ENCODE results near the gene RBM4.
"Not testable (repeated sequence)": the region's sequence is repeated elsewhere in the genome, so short reads cannot be mapped to it uniquely, and the experiment has no call there.

The RBM4 gene

DNA sequence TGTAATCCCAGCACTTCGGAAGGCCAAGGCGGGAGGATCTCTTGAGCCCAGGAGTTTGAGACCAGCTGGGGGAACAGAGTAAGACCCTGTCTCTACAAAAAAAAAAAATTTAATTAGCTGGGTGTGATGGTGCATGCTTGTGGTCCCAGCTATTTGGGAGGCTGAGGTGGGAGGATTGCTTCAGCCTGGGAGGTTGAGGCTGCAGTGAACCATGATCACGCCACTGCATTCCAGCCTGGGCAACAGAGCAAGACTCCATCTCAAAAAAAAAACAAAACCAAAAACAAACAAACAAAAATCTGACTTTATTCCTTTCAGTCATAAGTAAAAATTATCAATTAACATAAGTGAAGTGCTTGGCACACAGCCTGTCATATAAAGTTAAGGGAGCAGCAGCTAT, 31.9 kb upstream of the RBM4 start:
- DNase-seq (ENCODE audit: low spot score); H3K27ac Mint-ChIP-seq; H3K36me3 Mint-ChIP-seq (ENCODE audit: low read depth); H3K27me3 Mint-ChIP-seq (ENCODE audit: low read depth); H3K9me3 Mint-ChIP-seq; H3K4me3 Mint-ChIP-seq: not testable (repeated sequence)
- H3K4me1 Mint-ChIP-seq (ENCODE audit: low read depth) = peaks cover 15% of the 10 kb centered on the region

DNA sequence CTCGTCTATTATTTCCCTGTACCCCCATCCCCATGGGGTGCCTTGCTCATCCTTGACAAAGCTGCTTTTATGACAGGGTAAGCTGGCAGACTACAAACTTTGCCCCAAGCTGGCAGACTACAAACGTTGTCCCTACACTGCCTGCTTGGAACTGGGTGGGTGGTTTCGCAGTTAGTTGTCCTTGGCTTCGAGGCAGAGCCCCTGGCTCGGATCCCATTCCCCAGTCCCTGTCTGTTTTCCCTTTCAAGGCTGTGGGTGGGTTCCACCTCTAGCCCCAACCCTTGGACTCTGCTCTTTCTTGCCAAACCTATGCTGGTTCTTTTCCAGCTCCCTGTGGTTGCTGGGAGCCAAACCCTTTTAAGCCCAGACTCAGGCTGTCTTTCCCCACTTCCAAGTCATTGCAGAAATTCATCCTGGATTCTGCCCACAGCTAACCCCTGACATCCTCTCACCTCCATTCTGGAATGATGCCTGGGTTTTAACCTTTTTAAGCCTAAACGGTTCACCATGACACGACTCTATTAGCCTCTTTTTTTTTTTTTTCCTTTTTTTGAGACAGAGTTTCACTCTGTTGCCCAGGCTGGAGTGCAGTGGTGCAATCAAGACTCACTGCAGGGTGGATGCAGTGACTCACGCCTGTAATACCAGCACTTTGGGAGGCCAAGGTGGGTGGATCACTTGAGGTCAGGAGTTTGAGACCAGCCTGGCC, 31.2 kb upstream of the RBM4 start:
- Mint-ChIP-seq H3K4me1 (ENCODE audit: low read depth) (peaks cover 15% of the 10 kb centered on the region), H3K9me3 (no peaks in the 10 kb centered on the region), H3K27ac (no peak overlapping the region), H3K27me3 (ENCODE audit: low read depth) (no peaks in the 10 kb centered on the region), H3K36me3 (ENCODE audit: low read depth) (peaks cover 4% of the 10 kb centered on the region), H3K4me3 (no peak overlapping the region)
- no peak for DNase-seq (ENCODE audit: low spot score)

DNA sequence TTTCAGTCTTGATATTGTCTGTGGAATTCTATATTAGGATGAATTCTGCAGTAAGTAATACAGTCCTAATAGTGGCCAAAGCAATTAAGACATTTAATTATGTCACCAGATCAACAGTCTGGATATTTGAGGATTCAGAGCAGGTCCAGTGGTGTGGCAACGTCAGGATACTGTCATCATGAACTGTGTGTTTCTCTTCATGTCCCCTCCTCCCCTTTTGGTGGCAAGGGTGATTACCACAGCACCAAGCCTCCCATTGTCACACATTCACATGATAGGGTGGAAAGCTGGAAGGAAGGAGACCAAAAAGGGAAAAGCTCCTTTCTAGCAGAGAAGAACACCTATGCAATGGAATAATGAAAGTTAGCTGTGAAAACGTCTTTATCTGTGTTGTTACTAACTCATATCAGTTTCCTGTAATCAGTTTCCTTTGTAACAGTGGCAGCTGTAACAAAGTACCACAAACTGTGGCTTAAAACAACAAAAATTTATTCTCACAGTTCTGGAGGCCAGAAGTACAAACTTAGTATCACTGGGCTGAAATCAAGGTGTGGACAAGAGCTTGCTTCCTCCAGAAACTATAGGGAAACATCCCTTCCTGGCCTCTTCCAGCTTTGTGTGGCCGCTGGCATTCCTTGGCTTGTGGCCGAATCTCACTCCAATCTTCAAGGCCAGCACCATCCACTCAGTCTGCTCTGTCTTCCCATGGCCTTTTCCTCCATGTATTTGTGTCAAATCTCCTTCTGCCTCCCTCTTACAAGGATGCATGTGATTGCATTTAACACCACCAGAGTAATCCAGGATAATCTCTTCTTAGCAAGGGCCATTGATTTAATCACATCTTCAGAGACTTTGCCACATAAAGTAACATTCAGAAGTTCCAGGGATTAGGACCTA, 28.5 kb upstream of the RBM4 start:
- peaks cover 15% of the 10 kb centered on the region for H3K4me1 Mint-ChIP-seq (ENCODE audit: low read depth)
- H3K27me3 Mint-ChIP-seq (ENCODE audit: low read depth) = no peaks in the 10 kb centered on the region
- no peaks in the 10 kb centered on the region for H3K9me3 Mint-ChIP-seq
- H3K36me3 Mint-ChIP-seq (ENCODE audit: low read depth) = peaks cover 2% of the 10 kb centered on the region
- H3K4me3 Mint-ChIP-seq = peak overlapping the region; percentile 44
- DNase-seq (ENCODE audit: low spot score) = no peak
- H3K27ac Mint-ChIP-seq = peak overlapping the region; percentile 73

DNA sequence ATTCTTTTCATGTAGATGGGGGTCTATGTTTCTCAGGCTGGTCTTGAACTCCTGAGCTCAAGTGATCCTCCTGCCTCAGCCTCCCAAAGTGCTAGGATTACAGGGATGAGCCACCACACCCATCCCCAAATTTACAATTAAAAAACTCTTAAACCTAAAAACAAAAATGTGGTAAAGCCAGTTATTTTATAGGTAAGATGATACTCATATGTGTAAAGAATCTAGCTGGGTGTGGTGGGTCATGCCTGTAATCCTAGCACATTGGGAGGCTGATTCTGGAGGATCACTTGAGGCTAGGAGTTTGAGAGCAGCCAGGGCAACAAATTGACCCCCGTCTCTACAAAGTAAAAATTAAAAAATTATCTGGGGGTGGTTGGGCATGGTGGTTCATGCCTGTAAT, 26.0 kb upstream of the RBM4 start:
- Mint-ChIP-seq H3K27me3 (ENCODE audit: low read depth) (no peaks in the 10 kb centered on the region), H3K4me1 (ENCODE audit: low read depth) (peaks cover 20% of the 10 kb centered on the region), H3K36me3 (ENCODE audit: low read depth) (peaks cover 22% of the 10 kb centered on the region), H3K9me3 (no peaks in the 10 kb centered on the region), H3K4me3 (no peak overlapping the region), H3K27ac (no peak overlapping the region)
- DNase-seq (ENCODE audit: low spot score) = no peak

DNA sequence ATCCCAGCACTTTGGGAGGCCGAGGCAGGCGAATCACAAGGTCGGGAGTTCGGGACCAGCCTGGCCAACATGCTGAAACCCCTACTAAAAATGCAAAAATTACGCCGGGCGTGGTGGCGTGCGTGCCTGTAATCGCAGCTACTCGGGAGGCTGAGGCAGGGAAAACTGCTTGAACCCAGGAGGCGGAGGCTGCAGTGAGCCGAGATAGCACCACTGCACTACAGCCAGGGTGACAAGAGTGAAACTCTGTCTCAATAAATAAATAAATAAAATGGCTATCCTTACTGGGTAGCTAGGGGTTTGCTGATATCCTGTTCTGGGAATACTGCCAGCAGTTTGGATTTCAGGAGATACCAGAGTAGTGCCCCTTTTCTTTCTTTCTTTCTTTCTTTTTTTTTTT, 24.4 kb upstream of the RBM4 start:
- H3K4me3 Mint-ChIP-seq = no peak overlapping the region
- H3K36me3 Mint-ChIP-seq (ENCODE audit: low read depth) = peaks cover 36% of the 10 kb centered on the region
- no peaks in the 10 kb centered on the region for H3K27me3 Mint-ChIP-seq (ENCODE audit: low read depth)
- peaks cover 31% of the 10 kb centered on the region for H3K4me1 Mint-ChIP-seq (ENCODE audit: low read depth)
- H3K9me3 Mint-ChIP-seq = no peaks in the 10 kb centered on the region
- no peak for DNase-seq (ENCODE audit: low spot score)
- H3K27ac Mint-ChIP-seq = no peak overlapping the region

DNA sequence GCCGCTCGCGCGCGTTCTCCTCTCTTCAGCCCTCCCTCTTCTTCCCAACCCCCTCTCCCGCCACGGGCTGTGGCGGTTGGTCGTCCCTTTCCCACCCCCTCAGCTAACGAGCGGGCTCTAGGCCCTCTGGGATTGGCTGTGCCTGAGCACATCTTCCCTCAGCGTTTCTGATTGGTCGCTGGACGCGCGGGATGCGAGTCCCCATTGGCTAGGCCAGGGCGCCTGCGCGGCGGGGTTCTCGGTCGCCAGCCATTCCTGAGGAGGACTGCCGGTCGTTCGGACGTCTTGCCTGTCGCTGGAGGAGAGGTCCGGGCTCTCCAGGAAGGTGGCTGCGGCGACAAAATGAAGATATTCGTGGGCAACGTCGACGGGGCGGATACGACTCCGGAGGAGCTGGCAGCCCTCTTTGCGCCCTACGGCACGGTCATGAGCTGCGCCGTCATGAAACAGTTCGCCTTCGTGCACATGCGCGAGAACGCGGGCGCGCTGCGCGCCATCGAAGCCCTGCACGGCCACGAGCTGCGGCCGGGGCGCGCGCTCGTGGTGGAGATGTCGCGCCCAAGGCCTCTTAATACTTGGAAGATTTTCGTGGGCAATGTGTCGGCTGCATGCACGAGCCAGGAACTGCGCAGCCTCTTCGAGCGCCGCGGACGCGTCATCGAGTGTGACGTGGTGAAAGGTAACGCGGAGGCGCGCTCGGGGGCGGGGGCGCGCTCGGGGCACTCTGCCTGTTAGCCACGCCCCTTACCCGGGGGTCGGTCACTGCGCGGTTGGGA, 21.9 kb upstream of the RBM4 start, which contains the start of gene RBM14:
RBM14 (plus strand) TSS at position 252 of the 776 bp plus-strand sequence; CDS start at position 343, 91 bp downstream.
- H3K4me1 Mint-ChIP-seq (ENCODE audit: low read depth) = peaks cover 28% of the 10 kb centered on the region
- peak within 1 kb of the TSS; percentile 99 for H3K4me3 Mint-ChIP-seq
- H3K9me3 Mint-ChIP-seq = no peaks in the 10 kb centered on the region
- H3K27ac Mint-ChIP-seq = peak within 1 kb of the TSS; percentile 98
- peak; percentile 98 for DNase-seq (ENCODE audit: low spot score)
- H3K27me3 Mint-ChIP-seq (ENCODE audit: low read depth) = no peaks in the 10 kb centered on the region
- peaks cover 53% of the 10 kb centered on the region for H3K36me3 Mint-ChIP-seq (ENCODE audit: low read depth)

DNA sequence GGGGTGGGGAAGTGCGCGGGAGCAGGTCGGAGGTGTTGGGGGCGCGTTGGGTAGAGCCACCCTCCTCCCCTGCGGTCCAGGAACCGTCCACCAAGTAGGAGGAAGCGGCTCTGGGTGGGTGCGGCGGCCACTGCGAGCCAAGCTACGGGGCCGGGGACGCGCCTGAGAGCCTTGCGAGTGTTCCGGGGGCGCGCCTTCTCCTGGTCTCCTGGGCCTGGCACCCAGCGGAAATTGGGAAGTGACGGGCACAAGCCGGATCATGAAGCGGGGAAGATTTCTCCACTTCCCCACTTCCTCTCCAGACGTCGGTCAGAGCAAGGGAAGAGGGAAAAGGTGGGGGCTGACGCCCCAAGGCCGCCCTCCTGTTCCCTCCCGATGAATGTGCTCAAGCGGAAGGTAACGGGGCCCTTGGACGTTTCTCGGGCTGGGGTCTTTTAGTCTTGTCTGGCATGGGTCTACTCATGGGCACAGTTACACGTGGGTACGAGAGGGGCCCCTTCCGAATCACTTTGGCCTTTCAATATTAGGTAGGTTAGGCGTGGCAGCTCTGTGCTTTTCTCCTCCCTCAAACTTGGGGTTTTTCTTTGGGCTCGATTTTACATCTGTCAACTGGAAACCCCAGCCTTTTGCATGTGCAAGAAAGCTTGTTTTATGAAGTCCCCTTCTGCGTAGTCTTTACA, 21.2 kb upstream of the RBM4 start:
- H3K4me1 Mint-ChIP-seq (ENCODE audit: low read depth) = peaks cover 30% of the 10 kb centered on the region
- no peak for DNase-seq (ENCODE audit: low spot score)
- peaks cover 56% of the 10 kb centered on the region for H3K36me3 Mint-ChIP-seq (ENCODE audit: low read depth)
- no peaks in the 10 kb centered on the region for H3K9me3 Mint-ChIP-seq
- H3K4me3 Mint-ChIP-seq = peak overlapping the region; percentile 99
- peak overlapping the region; percentile 98 for H3K27ac Mint-ChIP-seq
- H3K27me3 Mint-ChIP-seq (ENCODE audit: low read depth) = no peaks in the 10 kb centered on the region

DNA sequence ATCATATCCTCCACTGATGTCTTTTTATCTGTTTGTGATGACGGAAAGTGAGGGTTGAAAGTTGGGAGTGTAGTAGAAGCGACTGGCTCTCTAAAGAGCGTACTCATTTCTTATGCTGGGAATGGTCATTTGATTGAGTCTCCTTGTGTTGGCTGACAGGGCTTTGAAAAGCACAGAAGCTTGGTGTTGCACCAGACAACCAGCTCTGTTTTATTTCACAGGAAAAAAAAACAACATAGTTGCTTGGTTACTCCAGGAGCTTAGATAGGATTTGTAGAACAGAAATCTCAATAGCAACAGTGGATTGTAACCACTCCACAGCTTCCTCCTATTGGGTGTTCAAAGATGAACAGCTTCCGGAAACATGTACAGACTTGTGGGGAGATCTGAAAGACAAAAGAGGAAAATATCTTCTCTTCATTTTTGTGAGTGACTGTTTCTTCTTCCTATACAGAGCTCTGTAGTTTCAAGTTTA, 19.4 kb upstream of the RBM4 start:
- Mint-ChIP-seq H3K27ac (peak overlapping the region; percentile 98), H3K4me3 (peak overlapping the region; percentile 99), H3K9me3 (no peaks in the 10 kb centered on the region), H3K4me1 (ENCODE audit: low read depth) (peaks cover 40% of the 10 kb centered on the region), H3K27me3 (ENCODE audit: low read depth) (no peaks in the 10 kb centered on the region), H3K36me3 (ENCODE audit: low read depth) (peaks cover 74% of the 10 kb centered on the region)
- DNase-seq (ENCODE audit: low spot score) = peak; percentile 14

DNA sequence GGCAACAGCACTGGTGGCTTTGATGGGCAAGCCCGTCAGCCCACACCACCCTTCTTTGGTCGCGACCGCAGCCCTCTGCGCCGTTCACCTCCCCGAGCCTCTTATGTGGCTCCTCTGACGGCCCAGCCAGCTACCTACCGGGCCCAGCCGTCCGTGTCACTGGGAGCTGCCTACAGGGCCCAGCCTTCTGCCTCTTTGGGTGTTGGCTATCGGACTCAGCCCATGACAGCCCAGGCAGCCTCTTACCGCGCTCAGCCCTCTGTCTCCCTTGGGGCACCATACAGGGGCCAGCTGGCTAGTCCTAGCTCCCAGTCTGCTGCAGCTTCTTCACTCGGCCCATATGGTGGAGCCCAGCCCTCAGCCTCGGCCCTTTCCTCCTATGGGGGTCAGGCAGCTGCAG, 14.1 kb upstream of the RBM4 start:
- Mint-ChIP-seq H3K36me3 (ENCODE audit: low read depth) (peaks cover 81% of the 10 kb centered on the region), H3K27ac (no peak overlapping the region)

DNA sequence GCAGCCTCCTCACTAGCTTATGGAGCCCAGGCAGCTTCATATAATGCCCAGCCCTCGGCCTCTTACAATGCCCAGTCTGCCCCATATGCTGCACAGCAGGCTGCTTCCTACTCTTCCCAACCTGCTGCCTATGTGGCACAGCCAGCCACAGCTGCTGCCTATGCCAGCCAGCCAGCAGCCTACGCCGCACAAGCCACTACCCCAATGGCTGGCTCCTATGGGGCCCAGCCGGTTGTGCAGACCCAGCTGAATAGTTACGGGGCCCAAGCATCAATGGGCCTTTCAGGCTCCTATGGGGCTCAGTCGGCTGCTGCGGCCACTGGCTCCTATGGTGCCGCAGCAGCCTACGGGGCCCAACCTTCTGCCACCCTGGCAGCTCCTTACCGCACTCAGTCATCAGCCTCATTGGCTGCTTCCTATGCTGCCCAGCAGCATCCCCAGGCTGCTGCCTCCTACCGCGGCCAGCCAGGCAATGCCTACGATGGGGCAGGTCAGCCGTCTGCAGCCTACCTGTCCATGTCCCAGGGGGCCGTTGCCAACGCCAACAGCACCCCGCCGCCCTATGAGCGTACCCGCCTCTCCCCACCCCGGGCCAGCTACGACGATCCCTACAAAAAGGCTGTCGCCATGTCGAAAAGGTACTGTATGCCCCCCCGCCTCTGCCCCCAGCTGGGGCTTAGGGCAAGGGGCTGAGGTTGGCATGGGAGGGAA, 13.3 kb upstream of the RBM4 start:
- Mint-ChIP-seq H3K36me3 (ENCODE audit: low read depth) (peaks cover 82% of the 10 kb centered on the region), H3K4me3 (no peak overlapping the region), H3K9me3 (no peaks in the 10 kb centered on the region), H3K27me3 (ENCODE audit: low read depth) (no peaks in the 10 kb centered on the region), H3K4me1 (ENCODE audit: low read depth) (peaks cover 29% of the 10 kb centered on the region), H3K27ac (no peak overlapping the region)
- DNase-seq (ENCODE audit: low spot score) = no peak

More for the DNA sequence above, 14.1 kb upstream of the RBM4 start:
- no peaks in the 10 kb centered on the region for H3K27me3 Mint-ChIP-seq (ENCODE audit: low read depth)
- no peaks in the 10 kb centered on the region for H3K9me3 Mint-ChIP-seq
- no peak overlapping the region for H3K4me3 Mint-ChIP-seq
- H3K4me1 Mint-ChIP-seq (ENCODE audit: low read depth) = peaks cover 31% of the 10 kb centered on the region
- DNase-seq (ENCODE audit: low spot score) = no peak

DNA sequence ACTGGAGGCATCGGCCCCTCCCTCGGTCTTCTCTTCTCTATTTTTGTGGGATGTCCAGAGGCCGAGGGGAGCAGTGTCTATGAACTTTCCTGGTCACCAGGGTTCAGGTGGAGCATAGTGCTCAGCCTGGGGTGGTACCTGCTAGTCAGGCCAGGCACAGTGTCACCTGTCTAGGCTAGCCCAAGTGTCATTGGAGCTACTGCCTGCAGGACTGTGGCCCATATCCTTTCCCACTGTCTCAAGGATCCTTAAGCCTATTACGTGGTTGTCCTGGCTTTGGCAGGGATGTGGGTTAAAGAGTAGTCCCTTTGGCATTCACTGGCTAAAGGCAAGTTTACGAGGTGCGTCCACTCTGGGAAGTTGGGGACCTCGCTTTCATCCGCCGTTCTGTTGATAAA, 12.8 kb upstream of the RBM4 start:
- Mint-ChIP-seq H3K9me3 (no peaks in the 10 kb centered on the region), H3K27ac (no peak overlapping the region), H3K4me1 (ENCODE audit: low read depth) (peaks cover 29% of the 10 kb centered on the region), H3K27me3 (ENCODE audit: low read depth) (no peaks in the 10 kb centered on the region), H3K36me3 (ENCODE audit: low read depth) (peaks cover 81% of the 10 kb centered on the region), H3K4me3 (no peak overlapping the region)
- no peak for DNase-seq (ENCODE audit: low spot score)

DNA sequence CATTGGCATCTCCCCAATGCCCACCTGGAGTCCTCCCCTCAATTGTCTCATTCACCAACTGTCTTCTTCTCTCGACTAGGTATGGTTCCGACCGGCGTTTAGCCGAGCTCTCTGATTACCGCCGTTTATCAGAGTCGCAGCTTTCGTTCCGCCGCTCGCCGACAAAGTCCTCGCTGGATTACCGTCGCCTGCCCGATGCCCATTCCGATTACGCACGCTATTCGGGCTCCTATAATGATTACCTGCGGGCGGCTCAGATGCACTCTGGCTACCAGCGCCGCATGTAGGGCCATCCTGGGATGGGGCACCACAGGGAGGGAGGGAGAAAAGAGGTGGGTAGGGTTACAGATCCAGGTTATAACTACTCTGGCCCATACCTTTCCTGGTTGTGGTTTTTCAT, 12.1 kb upstream of the RBM4 start:
- no peak overlapping the region for H3K4me3 Mint-ChIP-seq
- no peak overlapping the region for H3K27ac Mint-ChIP-seq
- peaks cover 77% of the 10 kb centered on the region for H3K36me3 Mint-ChIP-seq (ENCODE audit: low read depth)
- no peaks in the 10 kb centered on the region for H3K9me3 Mint-ChIP-seq
- no peaks in the 10 kb centered on the region for H3K27me3 Mint-ChIP-seq (ENCODE audit: low read depth)
- DNase-seq (ENCODE audit: low spot score) = no peak
- H3K4me1 Mint-ChIP-seq (ENCODE audit: low read depth) = peaks cover 25% of the 10 kb centered on the region

DNA sequence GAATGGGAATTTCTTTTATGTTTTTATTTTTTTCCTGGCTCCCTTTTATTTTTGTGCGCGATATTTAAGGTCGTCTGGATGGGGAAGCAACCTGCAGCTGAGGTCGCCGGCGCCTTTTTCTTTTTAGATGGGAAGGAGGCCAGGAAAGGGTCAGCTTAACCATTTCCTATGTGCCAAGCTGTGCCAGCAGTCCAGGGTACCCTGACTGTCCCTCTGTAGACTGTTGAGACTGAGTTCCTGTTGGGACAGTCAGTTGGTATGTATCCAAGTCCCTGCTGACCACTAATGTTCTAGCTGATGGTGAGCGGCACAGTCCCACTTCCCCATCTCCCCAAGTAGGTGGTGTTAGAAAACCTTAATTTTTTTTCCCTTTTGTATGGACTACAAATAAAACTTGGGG, 11.6 kb upstream of the RBM4 start:
- Mint-ChIP-seq H3K9me3 (no peaks in the 10 kb centered on the region), H3K27ac (no peak overlapping the region), H3K27me3 (ENCODE audit: low read depth) (no peaks in the 10 kb centered on the region), H3K36me3 (ENCODE audit: low read depth) (peaks cover 76% of the 10 kb centered on the region), H3K4me1 (ENCODE audit: low read depth) (peaks cover 23% of the 10 kb centered on the region), H3K4me3 (no peak overlapping the region)
- DNase-seq (ENCODE audit: low spot score) = no peak

Measured in T-helper 2 cell treated with Interferon-gamma antibody and Interleukin-4, amounts not matched to agents 5 μg/mL and 100 μg/mL, for 36 hours (primary cell).